Ishikawa (cell line): Measurements from ENCODE around the gene SGPP1.

Experiments used
- CEBPB ChIP-seq: IDR thresholded peaks from 2 replicates; pipeline ENCODE4 v1.6.1; 2012
- CREB1 ChIP-seq: IDR thresholded peaks from 2 replicates; pipeline ENCODE4 v1.6.1; 2012; ENCODE audit warnings: low read depth
- EP300 ChIP-seq: IDR thresholded peaks from 2 replicates; pipeline ENCODE4 v1.6.1; 2012; ENCODE audit warnings: borderline replicate concordance
- FOXM1 ChIP-seq: IDR thresholded peaks from 2 replicates; pipeline ENCODE4 v1.6.1; 2012; ENCODE audit warnings: low read depth, borderline replicate concordance
- NFIC ChIP-seq: IDR thresholded peaks from 2 replicates; pipeline ENCODE4 v1.6.1; 2012
- RAD21 ChIP-seq: IDR thresholded peaks from 2 replicates; pipeline ENCODE4 v1.6.1; 2012; ENCODE audit warnings: low read depth
- TCF12 ChIP-seq: IDR thresholded peaks from 2 replicates; pipeline ENCODE4 v1.6.1; 2012; ENCODE audit warnings: low read depth
- TEAD4 ChIP-seq: IDR thresholded peaks from 2 replicates; pipeline ENCODE4 v1.6.1; 2012
- YY1 ChIP-seq: IDR thresholded peaks from 2 replicates; pipeline ENCODE4 v1.6.1; 2012; ENCODE audit warnings: low read depth
- ZBTB7A ChIP-seq: IDR thresholded peaks from 2 replicates; pipeline ENCODE4 v1.6.1; 2012; ENCODE audit warnings: low read depth
- TF ChIP-seq, protein P1 (sequence below): IDR thresholded peaks from 2 replicates; pipeline ENCODE4 v1.6.1; 2012; ENCODE audit warnings: low read depth, mild to moderate bottlenecking
- TF ChIP-seq, protein P2 (sequence below): IDR thresholded peaks from 2 replicates; pipeline ENCODE4 v1.6.1; 2012

DNA sequence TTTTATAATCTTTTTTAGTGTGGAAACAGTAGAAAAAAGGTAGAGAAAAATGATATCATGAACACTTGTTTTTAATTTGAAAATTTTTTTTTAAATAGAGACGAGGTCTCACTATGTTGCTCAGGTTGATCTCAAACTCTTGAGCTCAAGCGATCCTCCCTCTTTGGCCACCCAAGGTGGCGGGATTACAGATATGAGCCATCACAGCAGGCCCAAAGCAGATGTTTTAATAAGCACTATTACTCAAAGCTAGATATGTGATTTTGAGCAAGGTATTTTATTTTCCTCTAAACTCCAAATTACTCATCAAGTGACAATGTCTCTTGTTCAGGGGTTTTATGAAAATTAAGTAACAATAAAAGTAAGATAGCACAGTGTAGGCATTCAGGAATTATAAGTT is 75.5 kb downstream of the SGPP1 start:
- TF ChIP-seq YY1: no peak
- TF ChIP-seq, protein P1, sequence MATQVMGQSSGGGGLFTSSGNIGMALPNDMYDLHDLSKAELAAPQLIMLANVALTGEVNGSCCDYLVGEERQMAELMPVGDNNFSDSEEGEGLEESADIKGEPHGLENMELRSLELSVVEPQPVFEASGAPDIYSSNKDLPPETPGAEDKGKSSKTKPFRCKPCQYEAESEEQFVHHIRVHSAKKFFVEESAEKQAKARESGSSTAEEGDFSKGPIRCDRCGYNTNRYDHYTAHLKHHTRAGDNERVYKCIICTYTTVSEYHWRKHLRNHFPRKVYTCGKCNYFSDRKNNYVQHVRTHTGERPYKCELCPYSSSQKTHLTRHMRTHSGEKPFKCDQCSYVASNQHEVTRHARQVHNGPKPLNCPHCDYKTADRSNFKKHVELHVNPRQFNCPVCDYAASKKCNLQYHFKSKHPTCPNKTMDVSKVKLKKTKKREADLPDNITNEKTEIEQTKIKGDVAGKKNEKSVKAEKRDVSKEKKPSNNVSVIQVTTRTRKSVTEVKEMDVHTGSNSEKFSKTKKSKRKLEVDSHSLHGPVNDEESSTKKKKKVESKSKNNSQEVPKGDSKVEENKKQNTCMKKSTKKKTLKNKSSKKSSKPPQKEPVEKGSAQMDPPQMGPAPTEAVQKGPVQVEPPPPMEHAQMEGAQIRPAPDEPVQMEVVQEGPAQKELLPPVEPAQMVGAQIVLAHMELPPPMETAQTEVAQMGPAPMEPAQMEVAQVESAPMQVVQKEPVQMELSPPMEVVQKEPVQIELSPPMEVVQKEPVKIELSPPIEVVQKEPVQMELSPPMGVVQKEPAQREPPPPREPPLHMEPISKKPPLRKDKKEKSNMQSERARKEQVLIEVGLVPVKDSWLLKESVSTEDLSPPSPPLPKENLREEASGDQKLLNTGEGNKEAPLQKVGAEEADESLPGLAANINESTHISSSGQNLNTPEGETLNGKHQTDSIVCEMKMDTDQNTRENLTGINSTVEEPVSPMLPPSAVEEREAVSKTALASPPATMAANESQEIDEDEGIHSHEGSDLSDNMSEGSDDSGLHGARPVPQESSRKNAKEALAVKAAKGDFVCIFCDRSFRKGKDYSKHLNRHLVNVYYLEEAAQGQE: no peak
- no peak for TF ChIP-seq EP300
- TF ChIP-seq, protein P2, sequence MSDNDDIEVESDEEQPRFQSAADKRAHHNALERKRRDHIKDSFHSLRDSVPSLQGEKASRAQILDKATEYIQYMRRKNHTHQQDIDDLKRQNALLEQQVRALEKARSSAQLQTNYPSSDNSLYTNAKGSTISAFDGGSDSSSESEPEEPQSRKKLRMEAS: no peak
- no peak for TF ChIP-seq NFIC
- TF ChIP-seq RAD21: no peak
- TF ChIP-seq CREB1: no peak
- no peak for TF ChIP-seq CEBPB
- no peak for TF ChIP-seq TCF12
- no peak for TF ChIP-seq FOXM1
- no peak for TF ChIP-seq ZBTB7A
- TF ChIP-seq TEAD4: no peak
